Activated naive CD4-positive, alpha-beta T cell treated with anti-CD3 and anti-CD28 coated beads, Interleukin-2, amount 10 ng/mL, durations not matched to agents 7 days and 5 days (primary cell): ENCODE measurements around the gene WNK2.

Experiments used
- CTCF ChIA-PET: fragments of 350-600 bp; sonication (Branson Sonifier 250); formaldehyde crosslinking; loops from one replicate; lab custom pipeline; 2021; ENCODE audit warnings: antibody characterized with exemption; lab: Charles Lee
- DNase-seq: peaks from one replicate; pipeline ENCODE4 v3.0.0-alpha.2; 2020
- H3K27ac Mint-ChIP-seq: one replicate; pipeline ENCODE4 v1.8.0; 2021; ENCODE audit warnings: mild to moderate bottlenecking, moderate library complexity, mixed read lengths
- H3K27me3 Mint-ChIP-seq: one replicate; pipeline ENCODE4 v1.8.0; 2021; ENCODE audit warnings: mild to moderate bottlenecking, mixed read lengths
- H3K36me3 Mint-ChIP-seq: one replicate; pipeline ENCODE4 v1.8.0; 2021; ENCODE audit warnings: mixed read lengths
- H3K4me1 Mint-ChIP-seq: one replicate; pipeline ENCODE4 v1.8.0; 2021; ENCODE audit warnings: mixed read lengths
- H3K4me3 Mint-ChIP-seq: one replicate; pipeline ENCODE4 v1.8.0; 2021; ENCODE audit warnings: mild to moderate bottlenecking, moderate library complexity, mixed read lengths
- H3K9me3 Mint-ChIP-seq: one replicate; pipeline ENCODE4 v1.8.0; 2021; ENCODE audit warnings: mixed read lengths

WNK2 gene

DNA sequence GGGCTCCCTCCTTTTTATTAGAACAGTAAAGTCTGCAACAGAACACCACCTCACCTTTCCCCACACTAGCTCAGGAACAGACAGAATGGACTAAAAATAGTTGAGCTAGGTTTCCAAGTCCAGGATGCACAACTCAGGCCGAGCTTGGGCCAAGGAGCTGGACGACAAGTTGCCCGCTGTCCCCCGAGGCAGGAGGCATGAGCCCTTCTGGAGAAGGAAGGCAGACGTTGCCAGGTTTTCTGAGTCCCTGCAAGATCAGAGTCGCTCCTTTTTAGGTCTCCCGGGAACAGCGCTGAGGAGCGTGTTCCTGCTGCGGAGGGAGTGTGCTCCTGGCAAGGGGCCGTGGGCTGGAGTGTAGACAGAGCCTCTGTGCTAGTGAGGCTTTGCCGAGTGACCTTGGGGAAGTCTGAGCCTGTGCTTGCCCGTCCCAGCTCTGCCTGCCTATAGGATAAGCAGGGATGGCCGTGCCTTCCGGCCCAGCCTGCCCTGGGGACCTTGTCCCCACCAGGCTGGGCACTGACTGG, 121.6 kb downstream of the WNK2 start:
- Mint-ChIP-seq H3K27ac (no peak overlapping the region), H3K36me3 (no peaks in the 10 kb centered on the region), H3K4me1 (peaks cover 10% of the 10 kb centered on the region), H3K4me3 (no peak overlapping the region), H3K9me3 (no peaks in the 10 kb centered on the region), H3K27me3 (peaks cover 8% of the 10 kb centered on the region)
- CTCF ChIA-PET, result interaction anchor here (0.8 to 1.1 kb wide), 4 partner anchors 9 to 302 kb away, joined by 3 read pairs; no protein-coding TSS in a partner anchor
- no peak for DNase-seq

DNA sequence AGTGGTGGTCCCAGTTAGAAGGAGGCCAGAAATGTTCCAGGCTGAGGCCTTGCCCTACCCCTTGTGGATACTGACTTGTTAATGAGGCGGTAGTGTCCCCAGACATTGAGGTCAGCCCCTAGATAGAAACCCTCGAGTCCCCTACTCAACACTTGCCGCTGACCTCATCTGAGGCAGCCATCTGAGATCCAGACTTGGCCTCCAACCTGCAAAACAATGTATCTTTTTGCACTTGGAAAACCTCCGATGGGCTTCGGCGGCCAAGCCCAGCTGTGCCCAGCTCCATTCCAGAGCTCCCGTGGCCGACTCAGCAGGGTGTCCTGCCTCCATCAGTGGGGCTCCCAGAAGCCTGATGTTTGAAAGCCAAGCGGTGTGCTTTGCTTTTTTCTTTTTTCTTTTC, 122.1 kb downstream of the WNK2 start:
- CTCF ChIA-PET, result interaction anchor here (1.0 to 1.1 kb wide), 2 partner anchors 9 to 260 kb away, joined by 3 read pairs; no protein-coding TSS in a partner anchor
- no peak for DNase-seq
- H3K27me3 Mint-ChIP-seq, result peaks cover 12% of the 10 kb centered on the region
- no peaks in the 10 kb centered on the region for H3K36me3 Mint-ChIP-seq
- H3K4me1 Mint-ChIP-seq, result peaks cover 10% of the 10 kb centered on the region
- H3K9me3 Mint-ChIP-seq, result no peaks in the 10 kb centered on the region
- no peak overlapping the region for H3K27ac Mint-ChIP-seq
- H3K4me3 Mint-ChIP-seq, result no peak overlapping the region

DNA sequence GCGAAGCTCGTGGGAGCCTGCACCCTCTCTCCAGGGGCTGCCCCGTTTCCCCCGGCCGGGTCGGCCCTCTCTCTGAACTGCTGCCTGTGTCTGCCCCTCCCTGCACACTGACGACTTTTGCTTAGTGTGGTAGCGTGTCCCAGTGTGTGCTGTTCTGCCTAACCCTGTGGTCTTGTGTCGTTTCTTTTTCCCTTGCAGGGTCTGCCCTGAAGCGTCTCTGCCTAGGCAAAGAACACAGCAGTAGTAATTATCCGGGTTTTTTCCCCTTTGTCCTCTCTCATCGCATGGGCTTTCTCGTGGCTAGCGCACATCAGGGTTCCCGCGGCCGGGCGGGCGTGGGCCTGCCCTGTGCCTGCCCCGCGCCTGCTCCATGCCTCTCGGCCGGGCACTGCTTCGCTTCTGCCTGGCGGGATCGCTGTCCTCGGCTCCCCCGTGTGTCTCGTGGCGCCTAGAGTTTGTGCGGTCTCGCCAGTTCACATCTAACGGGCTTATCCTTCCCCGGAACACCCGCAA, 122.7 kb downstream of the WNK2 start:
- no peaks in the 10 kb centered on the region for H3K9me3 Mint-ChIP-seq
- H3K27ac Mint-ChIP-seq, result no peak overlapping the region
- no peaks in the 10 kb centered on the region for H3K36me3 Mint-ChIP-seq
- H3K4me3 Mint-ChIP-seq, result no peak overlapping the region
- no peak for DNase-seq
- H3K27me3 Mint-ChIP-seq, result peaks cover 14% of the 10 kb centered on the region
- CTCF ChIA-PET, result no interaction called here
- peaks cover 10% of the 10 kb centered on the region for H3K4me1 Mint-ChIP-seq

DNA sequence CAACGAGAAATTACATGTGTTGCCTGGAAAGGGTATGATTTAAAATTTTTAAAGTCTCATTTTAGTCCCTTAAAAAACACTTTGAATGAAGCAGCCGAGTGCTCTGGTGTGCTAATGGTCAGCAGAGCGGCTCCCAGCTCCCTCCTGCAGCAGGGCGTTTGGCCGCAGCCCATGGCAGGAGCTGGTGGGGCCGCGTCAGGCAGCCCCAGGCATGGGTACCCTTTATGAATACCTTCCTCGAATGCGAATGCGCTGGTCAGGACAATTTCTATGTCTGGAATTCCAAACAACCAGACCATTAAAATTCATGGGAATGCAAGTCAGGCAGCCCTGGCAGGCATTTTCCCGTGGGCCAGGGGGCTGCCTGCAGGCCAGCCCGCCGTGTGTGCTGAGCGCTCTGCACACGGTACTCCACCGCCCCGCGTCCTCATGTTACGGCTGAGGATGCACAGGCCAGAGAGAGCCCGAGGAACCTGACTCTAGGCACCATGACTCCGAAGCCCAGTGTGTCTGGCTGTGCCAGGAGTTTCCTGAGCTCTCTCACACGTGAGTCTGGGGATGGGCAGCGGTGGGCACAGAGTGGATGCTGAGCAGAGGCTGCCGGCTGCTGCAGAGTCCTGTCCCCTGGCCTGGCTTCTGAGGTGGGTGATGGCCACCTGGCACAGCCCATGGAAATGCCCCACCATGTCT, 123.7 kb downstream of the WNK2 start:
- no peaks in the 10 kb centered on the region for H3K36me3 Mint-ChIP-seq
- H3K4me1 Mint-ChIP-seq, result peaks cover 2% of the 10 kb centered on the region
- no peak overlapping the region for H3K27ac Mint-ChIP-seq
- no peak overlapping the region for H3K4me3 Mint-ChIP-seq
- DNase-seq, result peak; percentile 16
- peaks cover 20% of the 10 kb centered on the region for H3K27me3 Mint-ChIP-seq
- CTCF ChIA-PET, result no interaction called here
- H3K9me3 Mint-ChIP-seq, result no peaks in the 10 kb centered on the region

DNA sequence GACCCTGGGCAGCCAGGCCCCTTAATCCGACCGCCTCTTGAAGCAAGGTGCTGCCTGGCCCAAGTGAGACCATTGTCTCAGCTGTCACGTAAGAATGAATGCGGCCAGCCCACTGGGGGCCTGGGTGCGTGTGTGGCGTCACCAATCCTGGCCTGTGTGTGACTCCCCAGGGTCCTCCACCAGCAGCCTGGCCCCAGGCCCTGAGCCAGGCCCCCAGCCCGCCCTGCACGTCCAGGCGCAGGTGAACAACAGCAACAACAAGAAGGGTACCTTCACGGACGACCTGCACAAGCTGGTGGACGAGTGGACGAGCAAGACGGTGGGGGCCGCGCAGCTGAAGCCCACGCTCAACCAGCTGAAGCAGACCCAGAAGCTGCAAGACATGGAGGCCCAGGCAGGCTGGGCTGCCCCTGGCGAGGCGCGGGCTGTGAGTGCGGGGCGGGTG, 124.2 kb downstream of the WNK2 start:
- Mint-ChIP-seq H3K36me3 (no peaks in the 10 kb centered on the region), H3K27me3 (peaks cover 24% of the 10 kb centered on the region)

DNA sequence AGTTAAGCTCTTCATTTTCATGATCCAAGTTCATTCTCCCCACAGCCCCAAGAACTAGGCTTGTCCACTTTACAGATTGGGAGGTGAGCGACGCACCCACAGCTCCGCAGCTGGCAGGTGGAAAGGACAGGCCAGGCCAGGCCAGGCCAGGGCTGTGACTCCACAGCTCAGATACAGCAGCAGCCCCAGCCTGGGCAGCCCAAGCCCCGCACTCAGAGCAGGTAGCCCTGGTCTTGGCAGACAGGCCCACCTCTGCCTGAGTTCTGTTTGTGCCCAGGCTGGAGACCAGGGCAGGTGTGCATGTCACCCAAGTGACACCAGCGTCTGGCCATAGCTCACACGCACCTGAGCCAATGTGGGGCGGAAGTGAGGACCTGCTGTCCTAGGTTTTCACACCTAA, 124.7 kb downstream of the WNK2 start:
- CTCF ChIA-PET, result no interaction called here
- Mint-ChIP-seq H3K27ac (no peak overlapping the region), H3K4me3 (no peak overlapping the region), H3K4me1 (peaks cover 4% of the 10 kb centered on the region), H3K27me3 (peaks cover 24% of the 10 kb centered on the region), H3K9me3 (no peaks in the 10 kb centered on the region), H3K36me3 (no peaks in the 10 kb centered on the region)
- DNase-seq, result peak; percentile 17

More for the DNA sequence above, 124.2 kb downstream of the WNK2 start:
- peaks cover 4% of the 10 kb centered on the region for H3K4me1 Mint-ChIP-seq
- CTCF ChIA-PET, result no interaction called here
- peak; percentile 1 for DNase-seq
- H3K9me3 Mint-ChIP-seq, result no peaks in the 10 kb centered on the region
- H3K4me3 Mint-ChIP-seq, result no peak overlapping the region
- no peak overlapping the region for H3K27ac Mint-ChIP-seq

DNA sequence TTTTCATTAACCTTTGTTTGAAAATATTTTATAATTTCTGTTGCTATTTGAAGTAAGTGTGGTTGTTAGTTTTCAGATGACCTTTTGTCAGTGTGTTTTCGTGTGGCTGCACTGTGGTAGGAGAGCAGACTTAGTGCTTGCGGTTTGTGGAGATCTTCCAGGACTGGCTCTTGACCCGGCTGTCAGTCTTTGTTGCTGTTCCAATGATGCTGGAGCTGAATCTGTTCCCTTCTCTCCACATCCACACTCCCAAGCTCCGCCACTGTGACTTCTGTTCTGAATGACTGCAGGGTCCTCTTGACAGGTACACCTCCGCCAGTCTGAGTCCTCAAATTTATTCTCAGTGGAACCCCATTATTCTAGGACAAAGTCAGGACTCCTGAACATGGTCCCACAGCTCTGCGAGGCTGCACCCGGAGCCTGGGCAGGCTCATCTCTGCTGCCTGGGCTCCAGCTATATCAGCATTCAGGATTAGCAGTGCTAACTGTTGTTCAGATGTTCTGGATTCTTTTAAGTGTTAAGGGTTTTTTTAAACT, 126.0 kb downstream of the WNK2 start:
- Mint-ChIP-seq H3K36me3 (no peaks in the 10 kb centered on the region), H3K9me3 (no peaks in the 10 kb centered on the region), H3K4me3 (no peak overlapping the region), H3K27me3 (peaks cover 28% of the 10 kb centered on the region), H3K4me1 (peaks cover 4% of the 10 kb centered on the region), H3K27ac (no peak overlapping the region)
- peak; percentile 5 for DNase-seq
- CTCF ChIA-PET, result no interaction called here

DNA sequence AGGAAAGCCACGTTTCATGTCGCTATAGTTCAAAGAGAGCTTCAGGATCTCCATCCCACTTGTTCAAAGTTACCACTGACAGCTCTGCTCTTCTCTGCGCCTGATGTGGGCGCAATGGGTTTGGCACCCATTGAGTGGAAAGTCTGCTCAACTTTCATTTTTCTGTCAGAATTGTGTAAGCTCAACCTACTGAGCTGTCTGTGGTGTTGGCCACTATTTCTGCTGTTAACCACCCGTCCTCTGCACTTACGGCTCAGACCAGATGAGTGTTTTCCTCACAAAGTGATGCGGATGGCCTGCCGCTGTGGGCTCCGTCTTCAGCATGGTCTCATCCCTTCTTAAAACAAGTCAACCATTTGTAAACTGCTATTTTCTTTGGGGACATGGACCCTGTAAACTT, 131.2 kb downstream of the WNK2 start:
- CTCF ChIA-PET, result interaction anchor here (1.1 to 1.8 kb wide), 2 partner anchors 10 to 12 kb away, joined by 3 to 4 read pairs; no protein-coding TSS in a partner anchor

DNA sequence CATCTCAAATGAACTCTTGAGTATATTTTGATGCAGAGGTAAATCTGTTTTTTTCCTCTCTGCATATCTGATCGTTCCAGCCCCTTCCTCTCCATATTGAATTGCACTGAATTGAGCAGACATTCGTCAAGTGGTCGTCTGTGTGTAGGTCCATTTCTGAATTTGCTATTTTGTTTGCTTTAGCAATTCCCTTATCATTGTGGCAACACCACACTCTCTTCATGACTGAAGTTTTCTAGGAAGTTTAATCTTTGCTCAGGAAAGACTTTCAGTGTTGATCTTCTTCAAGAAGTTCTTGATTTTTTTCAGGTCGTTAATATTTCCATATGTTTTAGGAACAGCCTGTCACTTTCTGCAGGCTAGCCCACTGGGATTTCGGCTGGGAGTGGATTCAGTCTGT, 132.0 kb downstream of the WNK2 start:
- Mint-ChIP-seq H3K4me1 (peaks cover 12% of the 10 kb centered on the region), H3K27ac (no peak overlapping the region), H3K4me3 (no peak overlapping the region), H3K27me3 (peaks cover 59% of the 10 kb centered on the region), H3K9me3 (no peaks in the 10 kb centered on the region), H3K36me3 (no peaks in the 10 kb centered on the region)
- CTCF ChIA-PET, result no interaction called here
- DNase-seq, result no peak

More for the DNA sequence above, 131.2 kb downstream of the WNK2 start:
- Mint-ChIP-seq H3K4me3 (no peak overlapping the region), H3K36me3 (no peaks in the 10 kb centered on the region), H3K9me3 (no peaks in the 10 kb centered on the region), H3K27ac (no peak overlapping the region), H3K27me3 (peaks cover 65% of the 10 kb centered on the region), H3K4me1 (peaks cover 12% of the 10 kb centered on the region)
- DNase-seq, result no peak

DNA sequence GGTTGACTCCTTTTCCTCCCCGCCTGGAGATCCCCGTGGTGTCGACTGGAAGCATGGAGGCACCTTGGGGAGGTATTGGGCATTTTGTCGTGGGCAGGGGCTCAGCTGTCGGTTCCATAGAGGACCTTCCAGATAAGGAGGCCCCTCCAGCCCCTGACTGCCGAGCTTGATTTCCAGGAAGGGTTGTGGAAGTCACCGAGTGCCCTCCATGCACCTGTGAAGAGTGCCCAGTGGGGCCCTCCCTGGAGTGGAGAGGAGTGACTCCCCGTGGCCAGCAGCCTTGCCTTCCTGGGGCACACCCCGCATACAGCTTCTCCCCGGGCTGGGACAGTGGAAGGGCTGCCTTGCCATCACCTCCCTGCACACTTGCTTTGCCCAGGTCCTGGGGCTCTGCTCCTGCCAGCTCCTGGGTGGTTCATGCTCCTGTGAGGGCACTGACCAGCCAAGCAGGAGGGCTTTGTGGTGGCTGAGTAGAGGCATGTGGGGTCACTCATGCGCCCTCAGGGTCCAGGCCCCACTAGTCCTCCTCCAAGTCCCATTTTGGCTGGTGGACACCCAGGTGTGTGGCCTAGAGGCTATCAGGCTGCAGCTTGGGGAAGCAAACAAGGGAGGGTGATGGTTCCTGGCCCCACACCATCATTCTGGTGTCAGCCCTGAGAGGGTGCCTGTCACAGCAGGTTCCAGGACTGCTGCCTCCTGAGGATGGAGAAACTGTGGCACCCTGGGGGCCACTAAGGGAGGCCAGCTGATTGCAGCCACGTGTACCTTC, 133.0 kb downstream of the WNK2 start:
- peaks cover 55% of the 10 kb centered on the region for H3K27me3 Mint-ChIP-seq
- CTCF ChIA-PET, result no interaction called here
- H3K36me3 Mint-ChIP-seq, result no peaks in the 10 kb centered on the region
- peaks cover 12% of the 10 kb centered on the region for H3K4me1 Mint-ChIP-seq
- H3K4me3 Mint-ChIP-seq, result no peak overlapping the region
- no peaks in the 10 kb centered on the region for H3K9me3 Mint-ChIP-seq
- no peak overlapping the region for H3K27ac Mint-ChIP-seq
- DNase-seq, result peak; percentile 7

DNA sequence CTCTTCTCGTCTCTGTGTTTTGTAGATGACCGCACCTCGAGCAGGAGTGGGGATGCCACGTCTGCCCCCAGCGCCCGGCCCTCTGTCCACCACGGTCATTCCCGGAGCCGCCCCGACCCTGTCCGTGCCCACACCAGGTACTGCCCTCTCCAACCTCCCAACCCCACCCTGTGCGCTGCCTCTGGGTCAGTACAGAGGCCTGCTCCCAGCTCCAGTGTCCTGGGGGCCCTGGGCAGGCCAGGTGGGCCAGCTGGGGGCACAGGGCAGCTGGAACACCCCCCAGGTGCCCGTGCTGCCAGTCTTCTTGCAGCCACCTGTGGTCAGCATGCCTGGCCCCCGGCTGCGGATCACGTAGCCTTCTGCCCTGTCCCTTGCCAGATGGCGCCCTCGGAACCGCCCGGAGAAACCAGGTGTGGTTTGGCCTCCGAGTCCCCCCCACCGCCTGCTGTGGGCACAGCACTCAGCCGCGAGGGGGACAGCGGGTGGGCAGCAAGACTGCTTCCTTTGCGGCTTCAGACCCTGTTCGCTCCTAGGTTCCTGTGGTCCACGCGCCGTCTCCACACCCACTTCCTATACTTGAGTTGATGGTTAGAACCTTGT, 133.7 kb downstream of the WNK2 start:
- CTCF ChIA-PET, result no interaction called here
- Mint-ChIP-seq H3K4me1 (peaks cover 12% of the 10 kb centered on the region), H3K9me3 (no peaks in the 10 kb centered on the region), H3K27ac (no peak overlapping the region), H3K27me3 (peaks cover 51% of the 10 kb centered on the region), H3K4me3 (no peak overlapping the region), H3K36me3 (no peaks in the 10 kb centered on the region)
- no peak for DNase-seq

DNA sequence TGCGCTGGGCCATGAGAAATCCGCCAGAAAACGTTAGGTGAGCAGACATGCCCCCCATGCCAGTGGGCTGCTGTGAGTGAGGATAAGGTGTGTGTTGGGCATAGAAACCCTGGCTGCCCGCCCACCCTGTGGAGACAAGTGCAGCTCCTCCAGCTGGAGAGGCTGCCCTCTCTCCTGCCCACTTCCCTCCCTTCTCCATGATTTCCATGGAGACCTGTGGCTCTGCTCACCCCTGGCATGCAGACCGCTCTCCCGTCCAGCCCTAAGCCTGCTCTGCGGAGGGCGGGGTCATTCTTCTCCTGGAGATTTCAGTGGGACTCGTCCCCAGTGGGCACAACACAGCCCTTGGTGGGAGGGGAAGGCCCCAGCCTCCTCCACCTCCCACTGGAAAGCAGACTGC, 134.5 kb downstream of the WNK2 start:
- peaks cover 8% of the 10 kb centered on the region for H3K4me1 Mint-ChIP-seq
- no peak for DNase-seq
- no peaks in the 10 kb centered on the region for H3K9me3 Mint-ChIP-seq
- H3K27me3 Mint-ChIP-seq, result peaks cover 47% of the 10 kb centered on the region
- H3K36me3 Mint-ChIP-seq, result no peaks in the 10 kb centered on the region
- CTCF ChIA-PET, result no interaction called here
- H3K27ac Mint-ChIP-seq, result no peak overlapping the region
- no peak overlapping the region for H3K4me3 Mint-ChIP-seq

DNA sequence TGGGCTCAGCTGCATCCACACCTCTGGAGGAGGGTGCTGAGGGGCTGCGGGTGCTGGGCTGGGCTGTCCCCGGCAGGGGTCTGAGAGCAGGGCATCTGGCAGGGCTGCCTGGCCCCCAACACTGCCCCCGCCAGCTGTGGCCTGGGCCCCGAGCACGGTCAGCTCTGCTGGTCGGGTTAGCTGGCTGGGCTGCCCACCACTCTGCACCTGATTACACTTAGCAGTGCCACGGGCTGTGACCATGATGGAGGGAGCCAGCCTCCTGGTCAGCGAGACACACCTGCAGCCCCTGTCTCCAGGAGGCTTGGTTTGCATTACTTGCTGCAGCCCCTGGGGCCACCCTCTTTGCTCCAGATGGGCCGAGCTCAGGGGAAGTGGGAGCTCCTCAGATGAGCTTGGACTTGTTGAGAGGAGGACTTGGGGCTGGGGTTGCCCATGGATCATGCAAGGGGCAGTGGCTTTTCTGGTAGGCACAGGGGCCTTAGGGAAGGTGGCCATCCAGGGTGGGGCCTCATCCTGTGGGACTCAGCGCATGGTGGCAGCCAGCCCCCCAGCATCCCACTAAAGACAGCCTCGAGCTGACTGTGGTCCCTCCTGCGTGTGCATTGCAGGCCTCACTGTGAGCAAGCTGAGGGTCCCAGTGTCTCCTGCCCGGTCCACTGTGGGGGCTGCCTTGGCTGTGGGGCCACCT, 135.5 kb downstream of the WNK2 start:
- H3K9me3 Mint-ChIP-seq, result no peaks in the 10 kb centered on the region
- H3K27me3 Mint-ChIP-seq, result peaks cover 54% of the 10 kb centered on the region
- H3K36me3 Mint-ChIP-seq, result no peaks in the 10 kb centered on the region
- H3K27ac Mint-ChIP-seq, result no peak overlapping the region
- H3K4me3 Mint-ChIP-seq, result no peak overlapping the region
- DNase-seq, result no peak
- H3K4me1 Mint-ChIP-seq, result peaks cover 8% of the 10 kb centered on the region
- CTCF ChIA-PET, result no interaction called here
